ENCODE measurements around the gene ACOX2. TPM values are rescaled to one million over a fixed set of nuclear protein-coding genes. Genes with fewer than 3 reads are reported as not detected.

The ACOX2 gene
- total RNA-seq, 1 experiment from 2014 or later: 0.85 TPM

GRCh38 chr3:58555203-58555602, 18.2 kb upstream of the ACOX2 start:
- peaks cover 4% of the 10 kb centered on the region for H3K27me3 Mint-ChIP-seq (ENCODE audit: low read depth)
- H4K5ac ChIP-seq (ENCODE audit: insufficient read length, low read depth, low read length): no peak overlapping the region
- H3K23ac ChIP-seq (ENCODE audit: insufficient read length, low read depth, low read length): no peak overlapping the region
- H2BK120ac ChIP-seq (ENCODE audit: low read depth, low read length, poor library complexity, severe bottlenecking): no peak overlapping the region
- no peaks in the 10 kb centered on the region for H3K79me2 ChIP-seq (ENCODE audit: insufficient read depth, low read length)
- peaks cover 4 to 15% (median 6%) of the 10 kb centered on the region in 3 experiments for H3K36me3 Mint-ChIP-seq (ENCODE audit: insufficient read depth in 1 of 3, low read depth in 3 of 3)
- no peak overlapping the region for H2AK5ac ChIP-seq (ENCODE audit: insufficient read length, low read length)
- no peak overlapping the region for H2BK12ac ChIP-seq (ENCODE audit: insufficient read length, low read depth, low read length)
- no peak overlapping the region for H3K4me3 Mint-ChIP-seq
- no peak overlapping the region for H3K56ac ChIP-seq (ENCODE audit: insufficient read length, low read depth, low read length)
- no peaks in the 10 kb centered on the region for H3K79me1 ChIP-seq (ENCODE audit: insufficient read depth, low read depth, low read length, poor library complexity, severe bottlenecking)
- H3K4me2 ChIP-seq (ENCODE audit: insufficient read depth, insufficient read length, low read length): no peak overlapping the region
- DNase-seq: peak; percentile 4
- no peak overlapping the region for H2BK5ac ChIP-seq (ENCODE audit: insufficient read length, low read length)
- no peak overlapping the region for H3K27ac Mint-ChIP-seq
- H3K4me1 Mint-ChIP-seq: peaks cover 12 to 15% of the 10 kb centered on the region in 2 experiments
- no peak overlapping the region for H2BK15ac ChIP-seq (ENCODE audit: low read depth, low read length)
- no peak overlapping the region for H3K4ac ChIP-seq (ENCODE audit: low read depth, low read length)
- H3K27ac ChIP-seq (ENCODE audit: insufficient read length, low read depth, low read length): no peak overlapping the region
- H3K4me1 ChIP-seq (ENCODE audit: insufficient read depth, low read length): no peaks in the 10 kb centered on the region
- TF ChIP-seq CTCF (conservative IDR thresholded peaks at IDR 0.05): no peak
- no peak overlapping the region for H2BK20ac ChIP-seq (ENCODE audit: low read depth, low read length, poor library complexity, severe bottlenecking)
- no peak overlapping the region for H2AFZ ChIP-seq (ENCODE audit: low read length)
- no peak overlapping the region for H4K8ac ChIP-seq (replicated peaks; ENCODE audit: insufficient read length, low read depth, low read length)
- H3K27me3 ChIP-seq (ENCODE audit: insufficient read depth, low read length): no peaks in the 10 kb centered on the region
- no peaks in the 10 kb centered on the region for H3K9me3 ChIP-seq (ENCODE audit: control insufficient read depth, low read depth, low read length)
- H3K18ac ChIP-seq (ENCODE audit: insufficient read length, low read depth, low read length): no peak overlapping the region
- H3K9me3 Mint-ChIP-seq: peaks cover 15 to 16% of the 10 kb centered on the region in 2 experiments
- H4K20me1 ChIP-seq (ENCODE audit: control insufficient read depth, insufficient read depth, insufficient read length): no peaks in the 10 kb centered on the region
- no peak overlapping the region for H3K14ac ChIP-seq (ENCODE audit: insufficient read depth, low read length)
- H3K9ac ChIP-seq (ENCODE audit: extremely low read depth, insufficient read length, low read length): no peak overlapping the region
- H4K91ac ChIP-seq (ENCODE audit: insufficient read length, low read depth, low read length): no peak overlapping the region
- no peaks in the 10 kb centered on the region for H3K23me2 ChIP-seq (ENCODE audit: insufficient read length, low read depth, low read length, poor library complexity, severe bottlenecking)
- no CpG with 5 or more reads among the region's 2 CpGs for WGBS (ENCODE audit: extremely low coverage, insufficient read length, low lambda C conversion rate)
- no peak overlapping the region for H3T11ph ChIP-seq (ENCODE audit: low read length)
